HCT116 (cell line): ENCODE measurements around the gene NCBP3. TPM values are rescaled to one million over a fixed set of nuclear protein-coding genes. Genes with fewer than 3 reads are reported as not detected.

Experiments
- ATAC-seq: fragments of 200-7000 bp; cut with Tn5 transposase; 2 replicates; pipeline ENCODE4 v1.9.1; 2020; ENCODE audit warnings: mild to moderate bottlenecking, moderate library complexity
- BruUV-seq: library from RNA; stranded (reverse); fragments of 400-500 nt; replicated peaks from 2 replicates; lab custom pipeline; 2021; lab: Mats Ljungman, UMichigan
- CTCF ChIA-PET: fragments of 300-600 bp; sonication (Branson Sonifier 250); formaldehyde crosslinking; loops from one replicate; lab custom pipeline; 2021; ENCODE audit warnings: antibody characterized with exemption; lab: Charles Lee
- POLR2A ChIA-PET: fragments of 300-600, 350-600 bp; sonication (Branson Sonifier 250); formaldehyde crosslinking; loops from one replicate; lab custom pipeline; 2021; ENCODE audit warnings: antibody characterized with exemption; lab: Charles Lee
- RAD21 ChIA-PET, 2 experiments: fragments of 300-600 bp; sonication (Branson Sonifier 250); formaldehyde crosslinking; loops; one replicate each; lab custom pipeline; 2023; ENCODE audit warnings: low total read pairs in 2 of 2; ENCODE audit not compliant: uncharacterized antibody in 2 of 2, unreplicated experiment in 2 of 2, low non-redundant PET in 1 of 2; lab: Charles Lee
- DNase-seq: peaks from one replicate; pipeline ENCODE4 v3.0.0-alpha.2; 2010; ENCODE audit warnings: low read depth, low spot score
- H2AFZ ChIP-seq: fragments of 200-600 bp; shearing (Covaris generic), sonication (generic); 2 replicates; pipeline ENCODE4 v1.6.1; 2017; ENCODE audit warnings: low read depth, mixed run types, mixed read lengths, antibody characterized with exemption, low read length; ENCODE audit not compliant: poor library complexity, severe bottlenecking
- H3K27ac ChIP-seq: 2 replicates; pipeline ENCODE4 v1.5.1; 2012; ENCODE audit warnings: low read depth, low read length
- H3K27me3 ChIP-seq: fragments of 200-600 bp; sonication (generic); 2 replicates; pipeline ENCODE4 v1.6.1; 2016; ENCODE audit warnings: mixed run types, low read length, mixed read lengths; ENCODE audit not compliant: insufficient read depth
- H3K36me3 ChIP-seq, 2 experiments: fragments of 200-500 bp in 1 of 2; fragments of 200-600 bp in 1 of 2; sonication (Bioruptor generic) in 1 of 2; sonication (generic) in 1 of 2; 2 replicates each; pipeline versions ENCODE4 v1.5.1 to v1.6.1; 2014 to 2016; ENCODE audit warnings: low read length in 2 of 2, inconsistent platforms in 1 of 2, mixed read lengths in 1 of 2, mixed run types in 1 of 2; ENCODE audit not compliant: insufficient read depth in 2 of 2, control insufficient read depth in 1 of 2
- H3K4me1 ChIP-seq, 2 experiments: fragments of 200-600 bp in 1 of 2; sonication (generic) in 1 of 2; 2 replicates each; pipeline versions ENCODE4 v1.5.1 to v1.6.1; 2012 to 2017; ENCODE audit warnings: low read length in 2 of 2, inconsistent platforms in 1 of 2, mild to moderate bottlenecking in 1 of 2, mixed read lengths in 1 of 2, mixed run types in 1 of 2, moderate library complexity in 1 of 2; ENCODE audit not compliant: insufficient read depth in 2 of 2, control insufficient read depth in 1 of 2
- H3K4me2 ChIP-seq: fragments of 200-600 bp; sonication (generic); 2 replicates; pipeline ENCODE4 v1.6.1; 2017; ENCODE audit warnings: mixed run types, low read length, mixed read lengths
- H3K4me3 ChIP-seq, 2 experiments: fragments of 200-600 bp in 1 of 2; sonication (generic) in 1 of 2; replicated peaks in 1 of 2; 2 replicates each; pipeline ENCODE4 v1.5.1; 2011 to 2016; ENCODE audit warnings: low read length in 2 of 2, control low read depth in 1 of 2, low read depth in 1 of 2, mild to moderate bottlenecking in 1 of 2, mixed read lengths in 1 of 2, mixed run types in 1 of 2
- H3K79me2 ChIP-seq: fragments of 200-600 bp; sonication (generic); 2 replicates; pipeline ENCODE4 v1.6.1; 2017; ENCODE audit warnings: mild to moderate bottlenecking, mixed run types, low read length, moderate library complexity, mixed read lengths; ENCODE audit not compliant: insufficient read depth
- H3K9ac ChIP-seq: fragments of 200-600 bp; sonication (generic); 2 replicates; pipeline ENCODE4 v1.6.1; 2016; ENCODE audit warnings: low read length, mixed read lengths
- H3K9me2 ChIP-seq: fragments of 200-600 bp; sonication (generic), shearing (Covaris generic); 2 replicates; pipeline ENCODE4 v1.6.1; 2017; ENCODE audit warnings: mixed run types, mild to moderate bottlenecking, moderate library complexity; ENCODE audit not compliant: insufficient read depth
- H3K9me3 ChIP-seq, 2 experiments: fragments of 200-500 bp in 1 of 2; fragments of 200-600 bp in 1 of 2; sonication (Bioruptor generic) in 1 of 2; sonication (generic) in 1 of 2; 2 replicates each; pipeline ENCODE4 v1.6.1; 2014 to 2017; ENCODE audit warnings: low read length in 2 of 2, mixed read lengths in 2 of 2, inconsistent platforms in 1 of 2, low read depth in 1 of 2, mild to moderate bottlenecking in 1 of 2, mixed run types in 1 of 2, moderate library complexity in 1 of 2; ENCODE audit not compliant: control insufficient read depth in 1 of 2, insufficient read depth in 1 of 2
- H4K20me1 ChIP-seq: fragments of 200-600 bp; sonication (generic), shearing (Covaris generic); 2 replicates; pipeline ENCODE4 v1.6.1; 2017; ENCODE audit warnings: mixed run types, mild to moderate bottlenecking, moderate library complexity; ENCODE audit not compliant: insufficient read depth
- ATF3 ChIP-seq: IDR thresholded peaks from 2 replicates; pipeline ENCODE4 v1.6.1; 2012
- CBX3 ChIP-seq: IDR thresholded peaks from 2 replicates; pipeline ENCODE4 v1.6.1; 2012; ENCODE audit warnings: low read depth
- EGR1 ChIP-seq: IDR thresholded peaks from 2 replicates; pipeline ENCODE4 v1.6.1; 2012; ENCODE audit warnings: low read depth
- EZH2 ChIP-seq: fragments of 200-600 bp; sonication (generic); IDR thresholded peaks from 2 replicates; pipeline ENCODE4 v1.6.1; 2017; ENCODE audit warnings: antibody characterized with exemption, mixed run types
- FOSL1 ChIP-seq: IDR thresholded peaks from 2 replicates; pipeline ENCODE4 v1.6.1; 2012; ENCODE audit warnings: low read depth
- JUND ChIP-seq: IDR thresholded peaks from 2 replicates; pipeline ENCODE4 v1.6.1; 2012
- RAD21 ChIP-seq: IDR thresholded peaks from 2 replicates; pipeline ENCODE4 v1.6.1; 2012; ENCODE audit warnings: low read depth, mild to moderate bottlenecking
- SIN3A ChIP-seq: IDR thresholded peaks from 2 replicates; pipeline ENCODE4 v1.6.1; 2012; ENCODE audit warnings: low read depth
- SRF ChIP-seq: IDR thresholded peaks from 2 replicates; pipeline ENCODE4 v1.6.1; 2012; ENCODE audit warnings: low read depth
- TCF7L2 ChIP-seq: IDR thresholded peaks from 2 replicates; pipeline ENCODE4 v1.7.0; 2011; ENCODE audit warnings: borderline replicate concordance, inconsistent platforms; ENCODE audit not compliant: insufficient read depth, insufficient read length; ENCODE audit errors: extremely low read depth
- YY1 ChIP-seq: IDR thresholded peaks from 2 replicates; pipeline ENCODE4 v1.6.1; 2011; ENCODE audit warnings: low read length, low read depth, moderate library complexity, mild to moderate bottlenecking; ENCODE audit not compliant: insufficient replicate concordance; ENCODE audit errors: extremely low read depth
- ZFX ChIP-seq: fragments of 450-650 bp; IDR thresholded peaks from 2 replicates; pipeline ENCODE4 v1.6.1; 2017
- ZNF274 ChIP-seq: fragments of 200-500 bp; sonication (Bioruptor generic); IDR thresholded peaks from 2 replicates; pipeline ENCODE4 v1.6.1; 2014; ENCODE audit warnings: mild to moderate bottlenecking, low read depth, low read length, inconsistent platforms
- intact Hi-C: fragments of 100-400 bp; cut with micrococcal nuclease; formaldehyde crosslinking; loops from 2 replicates; pipeline ENCODE4 v1.10.0; 2022
- total RNA-seq: library from RNA; stranded (reverse); gene quantifications from one replicate; pipeline ENCODE4 v1.2.1, GENCODE V29; 2021; ENCODE audit not compliant: unreplicated experiment
- TF ChIP-seq, protein P1 (sequence below): IDR thresholded peaks from 2 replicates; pipeline ENCODE4 v1.6.1; 2011; ENCODE audit warnings: mild to moderate bottlenecking, low read length, moderate library complexity; ENCODE audit not compliant: insufficient replicate concordance; ENCODE audit errors: extremely low read depth
- TF ChIP-seq, protein P2 (sequence below): IDR thresholded peaks from 2 replicates; pipeline ENCODE4 v1.6.1; 2012

Gene NCBP3
- total RNA-seq, 1 experiment from 2014 or later: 46.5 TPM

GRCh38 chr17:3800362-3801271, 45.4 kb downstream of the NCBP3 start, which contains the start of gene ITGAE:
TSS of gene ITGAE (minus strand) at chr17:3801188. CDS start at chr17:3801144, 44 bp downstream.
- Histone ChIP-seq H3K27ac (no peak within 1 kb of the TSS), H3K9ac (no peak within 1 kb of the TSS), H2AFZ (no peak within 1 kb of the TSS), H3K4me1 (no peaks in the 10 kb centered on the region), H3K4me3 (no peak within 1 kb of the TSS), H3K27me3 (no peaks in the 10 kb centered on the region), H3K79me2 (no peaks in the 10 kb centered on the region), H3K9me3 (no peaks in the 10 kb centered on the region), H4K20me1 (no peaks in the 10 kb centered on the region), H3K9me2 (no peaks in the 10 kb centered on the region), H3K36me3 (no peaks in the 10 kb centered on the region), H3K4me2 (no peak within 1 kb of the TSS)
- POLR2A ChIA-PET: no interaction called here
- RAD21 ChIA-PET: no interaction called here
- no peak for TF ChIP-seq SRF
- TF ChIP-seq YY1: no peak
- TF ChIP-seq CBX3: no peak
- no peak for TF ChIP-seq TCF7L2
- TF ChIP-seq, protein P1, sequence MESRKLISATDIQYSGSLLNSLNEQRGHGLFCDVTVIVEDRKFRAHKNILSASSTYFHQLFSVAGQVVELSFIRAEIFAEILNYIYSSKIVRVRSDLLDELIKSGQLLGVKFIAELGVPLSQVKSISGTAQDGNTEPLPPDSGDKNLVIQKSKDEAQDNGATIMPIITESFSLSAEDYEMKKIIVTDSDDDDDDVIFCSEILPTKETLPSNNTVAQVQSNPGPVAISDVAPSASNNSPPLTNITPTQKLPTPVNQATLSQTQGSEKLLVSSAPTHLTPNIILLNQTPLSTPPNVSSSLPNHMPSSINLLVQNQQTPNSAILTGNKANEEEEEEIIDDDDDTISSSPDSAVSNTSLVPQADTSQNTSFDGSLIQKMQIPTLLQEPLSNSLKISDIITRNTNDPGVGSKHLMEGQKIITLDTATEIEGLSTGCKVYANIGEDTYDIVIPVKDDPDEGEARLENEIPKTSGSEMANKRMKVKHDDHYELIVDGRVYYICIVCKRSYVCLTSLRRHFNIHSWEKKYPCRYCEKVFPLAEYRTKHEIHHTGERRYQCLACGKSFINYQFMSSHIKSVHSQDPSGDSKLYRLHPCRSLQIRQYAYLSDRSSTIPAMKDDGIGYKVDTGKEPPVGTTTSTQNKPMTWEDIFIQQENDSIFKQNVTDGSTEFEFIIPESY: no peak
- no peak for TF ChIP-seq SIN3A
- no peak for TF ChIP-seq EGR1
- no peak for TF ChIP-seq ATF3
- no peak for TF ChIP-seq JUND
- TF ChIP-seq, protein P2, sequence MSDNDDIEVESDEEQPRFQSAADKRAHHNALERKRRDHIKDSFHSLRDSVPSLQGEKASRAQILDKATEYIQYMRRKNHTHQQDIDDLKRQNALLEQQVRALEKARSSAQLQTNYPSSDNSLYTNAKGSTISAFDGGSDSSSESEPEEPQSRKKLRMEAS: no peak
- TF ChIP-seq FOSL1: no peak
- TF ChIP-seq EZH2: no peak
- no peak for TF ChIP-seq RAD21
- no peak for TF ChIP-seq ZNF274
- TF ChIP-seq ZFX: no peak
- intact Hi-C loops: no loop called here
- BruUV-seq: no TSS peak
- CTCF ChIA-PET: no interaction called here
- peak; percentile 18; the same call in 1 of the 2 replicates for ATAC-seq
- no peak for DNase-seq
